K562 (cell line): Measurements from ENCODE around the gene ZFAND3. TPM values are rescaled to one million over a fixed set of nuclear protein-coding genes. Genes with fewer than 3 reads are reported as not detected.

Source experiments
- ATAC-seq: fragments of 200-7000 bp; cut with Tn5 transposase; 3 replicates; pipeline ENCODE4 v1.9.1; 2020; ENCODE audit warnings: moderate library complexity
- BruUV-seq: library from RNA; stranded (reverse); fragments of 400-500 nt; replicated peaks from 2 replicates; lab custom pipeline; 2021; lab: Mats Ljungman, UMichigan
- CTCF ChIA-PET: fragments of 300-600 bp; formaldehyde crosslinking; extraction: SDS; loops from one replicate; lab custom pipeline; 2021; ENCODE audit warnings: low intra/inter-chr PET ratio; lab: Yijun Ruan, JAX
- POLR2A ChIA-PET: fragments of 300-600, 350-650 bp; sonication (Branson Sonifier 250); formaldehyde crosslinking; extraction: SDS; loops from one replicate; lab custom pipeline; 2021; ENCODE audit warnings: antibody characterized with exemption, inconsistent platforms; lab: Yijun Ruan, JAX
- DNase-seq, 4 experiments: peaks; one replicate each; pipeline versions ENCODE4 v3.0.0 to v3.0.0-alpha.2; 2011 to 2018; ENCODE audit warnings: low spot score in 3 of 4, mixed read lengths in 3 of 4; ENCODE audit errors: extremely low read depth in 1 of 4
- FAIRE-seq: peaks from 2 replicates; lab custom pipeline; 2011; peaks lifted over from hg19 to GRCh38; lab: Jason Lieb, UNC
- H2AFZ ChIP-seq: 2 replicates; pipeline ENCODE4 v1.6.0; 2011; ENCODE audit warnings: low read depth, low read length, control low read depth, inconsistent platforms
- H3K27ac ChIP-seq: fragments of 200-600 bp; 3 replicates; pipeline ENCODE4 v1.8.0; 2011; ENCODE audit warnings: low read depth, mild to moderate bottlenecking, control low read depth, inconsistent platforms, low read length, moderate library complexity, mixed read lengths; ENCODE audit errors: extremely low read depth
- H3K27me3 ChIP-seq, 2 experiments: fragments of 300-600 bp in 1 of 2; 2 replicates in 1 of 2; 3 replicates in 1 of 2; pipeline versions ENCODE4 v1.6.0 to v1.8.0; 2011; ENCODE audit warnings: inconsistent platforms in 2 of 2, low read length in 2 of 2, mild to moderate bottlenecking in 1 of 2, mixed read lengths in 1 of 2, moderate library complexity in 1 of 2; ENCODE audit not compliant: control insufficient read depth in 2 of 2, insufficient read depth in 2 of 2
- H3K36me3 ChIP-seq: fragments of 300-600 bp; 3 replicates; pipeline ENCODE4 v1.8.0; 2011; ENCODE audit warnings: mild to moderate bottlenecking, low read length, inconsistent platforms; ENCODE audit not compliant: control insufficient read depth, insufficient read depth
- H3K4me1 ChIP-seq, 2 experiments: fragments of 200-600 bp in 1 of 2; replicated peaks in 1 of 2; 2 replicates in 1 of 2; 3 replicates in 1 of 2; pipeline versions ENCODE4 v1.5.1 to v1.8.0; 2011; ENCODE audit warnings: inconsistent platforms in 2 of 2, low read length in 2 of 2, mild to moderate bottlenecking in 1 of 2, mixed read lengths in 1 of 2, moderate library complexity in 1 of 2; ENCODE audit not compliant: control insufficient read depth in 2 of 2, insufficient read depth in 2 of 2
- H3K4me2 ChIP-seq: 2 replicates; pipeline ENCODE4 v1.6.1; 2011; ENCODE audit warnings: low read length, control low read depth, inconsistent platforms, mixed read lengths; ENCODE audit not compliant: insufficient read depth
- H3K4me3 ChIP-seq: fragments of 200-600 bp; sonication (generic), shearing (Covaris generic); 2 replicates; pipeline ENCODE4 v1.5.1; 2016; ENCODE audit warnings: control low read depth, inconsistent platforms
- H3K79me2 ChIP-seq: fragments of 200-600 bp; 3 replicates; pipeline ENCODE4 v1.8.0; 2011; ENCODE audit warnings: low read length, inconsistent platforms; ENCODE audit not compliant: control insufficient read depth, insufficient read depth
- H3K9ac ChIP-seq, 2 experiments: 2 replicates each; pipeline versions ENCODE4 v1.6.0 to v1.6.1; 2011; ENCODE audit warnings: low read depth in 2 of 2, low read length in 2 of 2, control low read depth in 1 of 2, inconsistent platforms in 1 of 2, mild to moderate bottlenecking in 1 of 2, mixed read lengths in 1 of 2; ENCODE audit not compliant: insufficient read depth in 1 of 2
- H3K9me1 ChIP-seq: one replicate; pipeline ENCODE4 v1.6.0; 2011; ENCODE audit warnings: inconsistent platforms, mild to moderate bottlenecking, low read length, moderate library complexity; ENCODE audit not compliant: control insufficient read depth, insufficient read depth
- H3K9me3 ChIP-seq: replicated peaks from 2 replicates; pipeline ENCODE4 v1.5.1; 2011; ENCODE audit warnings: low read depth, low read length, inconsistent platforms; ENCODE audit not compliant: control insufficient read depth, insufficient read depth
- H4K20me1 ChIP-seq: replicated peaks from 2 replicates; pipeline ENCODE4 v1.6.1; 2011; ENCODE audit warnings: low read length, inconsistent platforms, mixed read lengths; ENCODE audit not compliant: control insufficient read depth, insufficient read depth
- BRCA1 ChIP-seq, 2 experiments: fragments of 450-650 bp in 1 of 2; sonication (generic) in 1 of 2; formaldehyde crosslinking in 1 of 2; IDR thresholded peaks; 2 replicates each; pipeline versions ENCODE4 v1.5.0 to v1.6.1; 2017 to 2020; ENCODE audit warnings: mild to moderate bottlenecking in 1 of 2, missing genetic modification reagents in 1 of 2
- GABPB2 ChIP-seq: fragments of 250-450 bp; sonication (Bioruptor Pico); conservative IDR thresholded peaks from 2 replicates; pipeline ENCODE4 v1.5.1; 2021; ENCODE audit warnings: mild to moderate bottlenecking
- GMEB1 ChIP-seq: fragments of 250-450 bp; sonication (Bioruptor Pico); IDR thresholded peaks from 2 replicates; pipeline ENCODE4 v1.4.0; 2020; ENCODE audit warnings: mild to moderate bottlenecking
- KAT8 ChIP-seq: fragments of 450-650 bp; IDR thresholded peaks from 2 replicates; pipeline ENCODE4 v1.6.1; 2016; ENCODE audit warnings: low read depth, mild to moderate bottlenecking
- NCOA4 ChIP-seq: fragments of 450-650 bp; IDR thresholded peaks from 2 replicates; pipeline ENCODE4 v1.6.1; 2018; ENCODE audit warnings: mild to moderate bottlenecking; ENCODE audit not compliant: partially characterized antibody
- SOX6 ChIP-seq: fragments of 450-650 bp; IDR thresholded peaks from 2 replicates; pipeline ENCODE4 v1.6.1; 2014; ENCODE audit warnings: mild to moderate bottlenecking
- ZNF583 ChIP-seq: fragments of 250-450 bp; sonication (Bioruptor Pico); IDR thresholded peaks from 2 replicates; pipeline ENCODE4 v1.4.0; 2020
- ZNF609 ChIP-seq: sonication (generic); formaldehyde crosslinking; IDR thresholded peaks from 2 replicates; pipeline ENCODE4 v1.8.1; 2023; ENCODE audit warnings: missing genetic modification reagents, mild to moderate bottlenecking, borderline replicate concordance
- WGBS: fragments of 100-300 bp; shearing (Covaris generic); methylation state at CpG from one replicate; pipeline ENCODE4 v1.1.6; 2016; ENCODE audit warnings: low coverage, mixed read lengths; ENCODE audit not compliant: insufficient coverage; ENCODE audit errors: missing lambda C conversion rate; 5-methylcytosine and 5-hydroxymethylcytosine counted together
- in situ Hi-C: fragments of 300-500 bp; cut with MboI; formaldehyde crosslinking; loops from 4 replicates; pipeline ENCODE4 v1.15.0; 2018; ENCODE audit warnings: inconsistent platforms, mixed read lengths
- intact Hi-C: fragments of 100-400 bp; cut with micrococcal nuclease; formaldehyde crosslinking; loops from 2 replicates; pipeline ENCODE4 v1.14.2; 2022
- polyA plus RNA-seq, 8 experiments: library from polyadenylated mRNA; depleted of rRNA in 4 of 8; stranded (reverse) in 5 of 8; unstranded in 3 of 8; fragments of >200 nt; fragmentation: Nextera tagmentation in 2 of 8; fragmentation: Illumina TruSeq in 1 of 8; extraction: Ambion mirVana in 2 of 8; extraction: Trizol in 1 of 8; gene quantifications; 2 replicates each; pipeline versions ENCODE4 v1.2.1 to v1.2.3, GENCODE V29; 2011 to 2014; ENCODE audit warnings: inconsistent platforms in 1 of 8, missing spikeins in 1 of 8
- total RNA-seq, 7 experiments: library from RNA; depleted of rRNA in 6 of 7; stranded (reverse); fragments of >200 nt in 6 of 7; fragmentation: Illumina TruSeq in 2 of 7; extraction: Trizol in 2 of 7; gene quantifications; 2 replicates each; pipeline versions ENCODE4 v1.2.1 to v1.2.3, GENCODE V29; 2011 to 2021; ENCODE audit warnings: low replicate concordance in 1 of 7

Gene ZFAND3
- total and polyA plus RNA-seq, 9 of the 15 experiments (the other 6 are each of a cell fraction or from before 2014, with no cell fraction given): 0.81 to 26.6 (median 11.8) TPM

- DNase-seq (no peak), ATAC-seq (no peak), FAIRE-seq (no peak)
- in situ Hi-C loops: no loop called here
- H3K27ac ChIP-seq: no peak overlapping the region
- H4K20me1 ChIP-seq: no peaks in the 10 kb centered on the region
- 45% methylated on average over 1 of the region's 1 CpG for WGBS
- ChIA-PET CTCF (no interaction called here), POLR2A (no interaction called here)
- H3K79me2 ChIP-seq: 0 out of 3 replicates have a peak, but pooled peaks cover 4% of the 10 kb centered on the region
- H3K36me3 ChIP-seq: no peaks in the 10 kb centered on the region
- H2AFZ ChIP-seq: no peak overlapping the region
- BruUV-seq: no TSS peak
- H3K9me1 ChIP-seq: no peaks in the 10 kb centered on the region
- H3K9me3 ChIP-seq: no peaks in the 10 kb centered on the region
- H3K9ac ChIP-seq: no peak overlapping the region
- H3K27me3 ChIP-seq: no peaks in the 10 kb centered on the region
- H3K4me2 ChIP-seq: no peak overlapping the region
- no peak overlapping the region for H3K4me3 ChIP-seq
- H3K4me1 ChIP-seq: no peaks in the 10 kb centered on the region
- intact Hi-C loops: no loop called here
- TF ChIP-seq GMEB1 (CRISPR knock-in tag) (no peak), NCOA4 (no peak), ZNF583 (no peak), BRCA1 (IDR thresholded peaks at IDR 0.05) (no peak), BRCA1 (CRISPR knock-in tag; IDR thresholded peaks at IDR 0.05) (no peak), KAT8 (no peak), ZNF609 (CRISPR knock-in tag) (no peak), SOX6 (no peak), GABPB2 (CRISPR knock-in tag) (no peak)
These were observed 147.3 kb downstream of the ZFAND3 start for GRCh38 chr6:37966801-37967200.
